ENCODE data around the gene FLAD1.

The FLAD1 gene

GRCh38 chr1:155038602-155039307, 55.6 kb downstream of the FLAD1 start:
- DNase-seq (ENCODE audit: low read depth in 2 of 2): no peak

- no peak for DNase-seq (ENCODE audit: low read depth in 2 of 2)
Measured at GRCh38 chr1:155039308-155039669, 56.1 kb downstream of the FLAD1 start.

- no peak for DNase-seq (ENCODE audit: low read depth in 2 of 2)
Measured at GRCh38 chr1:155040358-155041093, 57.4 kb downstream of the FLAD1 start.

Data from stimulated activated CD4-positive, alpha-beta T cell treated with anti-CD3 and anti-CD28 coated beads, Interleukin-4, amount 100 ng/mL, for 48 hours (primary cell).